GM18870 (cell line): Measurements from ENCODE around the gene ERCC3.
"Not testable (repeated sequence)": the region's sequence is repeated elsewhere in the genome, so short reads cannot be mapped to it uniquely, and the experiment has no call there.

Source experiments
- ATAC-seq: cut with Tn5 transposase; IDR thresholded peaks from one replicate; pipeline ENCODE4 v1.9.1; 2021; ENCODE audit warnings: moderate library complexity; ENCODE audit not compliant: unreplicated experiment

ERCC3 gene

DNA sequence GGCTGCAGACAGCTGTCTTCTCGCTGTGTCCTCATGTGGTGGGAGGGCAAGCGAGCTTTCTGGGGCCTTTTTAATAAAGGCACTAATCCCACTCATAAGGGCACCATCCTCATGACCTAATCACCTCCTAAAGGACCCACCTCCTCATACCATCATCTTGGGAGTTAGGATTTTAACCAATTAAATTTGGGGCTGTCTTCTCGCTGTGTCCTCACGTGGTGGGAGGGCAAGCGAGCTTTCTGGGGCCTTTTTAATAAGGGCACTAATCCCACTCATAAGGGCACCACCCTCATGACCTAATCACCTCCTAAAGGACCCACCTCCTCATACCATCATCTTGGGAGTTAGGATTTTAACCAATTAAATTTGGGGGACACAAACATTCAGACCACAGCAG is 66.7 kb downstream of the ERCC3 start:
- not testable (repeated sequence) for ATAC-seq

DNA sequence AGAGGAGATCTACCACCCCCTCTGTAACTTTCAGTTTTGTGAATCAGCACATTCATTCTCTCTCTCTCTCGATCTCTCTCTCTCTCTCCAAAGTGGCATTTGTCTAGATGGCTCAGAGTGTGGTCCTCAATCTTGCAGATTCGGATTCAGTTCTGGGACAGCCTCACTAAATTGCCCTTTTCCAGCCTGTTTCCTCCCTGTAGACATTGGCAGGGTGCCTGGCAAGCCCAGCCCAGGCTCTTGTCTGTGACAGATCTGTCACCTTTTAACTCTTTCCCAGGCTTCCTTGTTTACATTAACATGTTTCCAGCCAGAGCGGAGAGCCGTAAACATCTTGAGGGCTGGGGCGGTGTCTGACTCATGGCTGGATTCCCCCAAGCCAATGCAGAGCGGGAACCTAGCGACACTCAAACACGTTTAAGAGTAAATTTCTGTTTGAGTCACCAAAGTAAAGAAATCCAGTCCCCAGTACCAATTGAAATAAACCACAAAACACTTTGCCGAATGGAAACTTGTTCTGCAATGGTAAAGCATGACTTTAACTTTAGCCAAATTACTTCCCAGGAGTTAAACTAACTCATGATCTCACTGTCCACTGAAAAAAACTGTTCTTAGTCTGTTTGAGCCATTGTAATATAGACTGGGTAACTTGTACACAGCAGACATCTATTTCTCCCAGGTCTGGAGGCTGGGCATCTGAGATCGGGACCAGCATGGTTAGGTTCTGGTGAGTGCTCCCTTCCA is 67.3 kb downstream of the ERCC3 start:
- peak; percentile 93 for ATAC-seq

DNA sequence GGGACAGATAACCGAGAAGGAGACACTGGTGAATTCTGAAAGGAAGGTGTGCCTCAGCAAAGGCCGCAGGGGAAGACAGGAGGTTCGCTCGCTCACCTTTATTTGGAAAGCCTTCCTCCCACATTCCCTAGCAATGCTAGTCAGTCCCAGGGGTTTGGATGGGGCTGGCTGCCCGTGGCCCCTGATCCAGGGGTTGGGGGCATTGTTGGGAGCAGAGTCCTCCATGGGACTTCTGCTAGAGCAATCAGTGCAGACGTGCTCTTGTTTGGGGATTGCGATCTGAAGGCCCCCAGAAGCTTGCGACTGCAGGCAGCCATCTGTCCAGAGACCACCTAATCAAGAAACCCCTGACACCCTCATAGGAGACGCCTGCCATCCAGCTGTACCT is 67.8 kb downstream of the ERCC3 start:
- no peak for ATAC-seq

DNA sequence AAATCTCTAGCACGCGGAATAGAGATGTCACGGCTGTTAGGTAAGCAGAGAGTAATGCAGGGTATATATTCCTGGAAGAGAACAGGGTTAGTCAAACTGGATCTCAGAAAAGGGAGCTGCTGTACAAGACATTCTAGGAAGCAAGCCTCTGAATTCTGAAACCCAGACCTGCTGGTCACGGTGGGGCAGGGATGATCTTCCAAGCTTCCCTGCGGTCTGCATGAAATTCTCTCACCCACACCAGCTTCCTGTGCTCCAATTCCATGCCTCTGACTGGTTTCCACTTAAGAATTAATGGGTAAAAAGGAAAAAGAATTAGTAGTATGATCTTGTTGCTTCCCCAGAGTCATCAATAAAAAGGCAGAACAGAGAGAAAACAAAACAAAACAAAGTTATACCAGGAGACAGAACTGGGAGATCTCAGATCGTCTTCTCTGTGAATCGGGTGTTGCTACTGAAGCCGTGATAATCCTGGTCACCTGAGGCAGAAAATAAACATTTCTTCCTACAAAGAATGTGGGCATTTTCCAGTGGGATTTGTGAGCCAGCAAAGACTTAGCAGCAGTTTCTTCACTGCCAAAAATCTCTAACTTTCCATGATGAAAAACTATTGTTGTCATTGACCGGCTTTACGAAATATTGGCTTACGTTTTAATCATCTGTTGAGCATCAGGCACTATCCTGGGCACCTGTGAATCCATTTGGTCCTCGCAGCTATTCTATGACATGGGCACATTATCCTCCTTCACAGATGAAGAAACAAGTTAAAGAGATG is 68.6 kb downstream of the ERCC3 start:
- ATAC-seq, result no peak

DNA sequence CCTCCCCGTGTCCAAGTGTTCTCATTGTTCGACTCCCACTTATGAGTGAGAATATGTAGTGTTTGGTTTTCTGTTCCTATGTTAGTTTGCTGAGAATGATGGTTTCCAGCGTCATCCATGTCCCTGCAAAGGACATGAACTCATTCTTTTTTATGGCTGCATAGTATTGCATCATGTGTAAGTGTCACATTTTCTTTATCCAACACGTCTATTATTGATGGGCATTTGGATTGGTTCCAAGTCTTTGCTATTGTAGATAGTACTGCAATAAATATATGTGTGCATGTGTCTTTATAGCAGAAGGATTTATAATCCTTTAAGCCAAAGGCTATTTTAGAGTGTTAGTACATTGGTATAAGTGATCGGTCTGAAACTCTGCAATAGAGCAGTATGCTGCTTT is 69.8 kb downstream of the ERCC3 start:
- not testable (repeated sequence) for ATAC-seq

DNA sequence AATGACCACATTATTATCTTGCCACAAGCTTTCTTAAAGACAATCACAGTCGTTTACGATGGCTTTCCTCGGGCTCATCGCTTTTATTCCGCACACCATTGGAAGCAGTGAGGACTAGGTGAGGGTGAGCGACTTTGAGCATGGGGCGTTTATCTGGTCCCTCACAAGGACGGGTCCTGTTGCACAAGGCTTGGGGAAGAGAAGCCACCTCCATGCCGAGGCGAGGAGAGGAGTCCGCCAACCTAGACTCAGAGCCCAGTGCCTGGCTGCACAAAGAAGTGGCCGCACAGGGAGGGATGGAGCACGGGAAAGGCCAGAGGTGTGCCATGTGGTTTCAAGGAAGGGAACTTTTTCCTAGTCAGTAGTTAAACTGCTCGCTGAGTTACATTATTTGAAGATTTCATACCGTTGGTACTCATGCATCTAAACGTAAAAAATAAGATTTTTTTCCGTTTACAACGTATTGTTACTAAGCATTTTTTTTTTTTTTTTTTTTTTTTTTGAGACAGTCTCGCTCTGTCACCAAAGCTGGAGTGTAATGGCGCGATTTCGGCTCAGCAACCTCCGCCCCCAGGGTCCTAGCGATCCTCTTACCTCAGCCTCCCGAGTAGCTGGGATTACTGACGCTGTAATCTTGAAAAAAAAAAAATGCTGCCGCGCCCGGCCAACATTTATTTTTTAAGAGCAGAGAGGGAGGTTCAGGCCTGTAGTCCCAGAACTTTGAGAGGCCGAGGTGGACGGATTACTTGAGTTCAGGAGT is 73.0 kb downstream of the ERCC3 start:
- no peak for ATAC-seq

DNA sequence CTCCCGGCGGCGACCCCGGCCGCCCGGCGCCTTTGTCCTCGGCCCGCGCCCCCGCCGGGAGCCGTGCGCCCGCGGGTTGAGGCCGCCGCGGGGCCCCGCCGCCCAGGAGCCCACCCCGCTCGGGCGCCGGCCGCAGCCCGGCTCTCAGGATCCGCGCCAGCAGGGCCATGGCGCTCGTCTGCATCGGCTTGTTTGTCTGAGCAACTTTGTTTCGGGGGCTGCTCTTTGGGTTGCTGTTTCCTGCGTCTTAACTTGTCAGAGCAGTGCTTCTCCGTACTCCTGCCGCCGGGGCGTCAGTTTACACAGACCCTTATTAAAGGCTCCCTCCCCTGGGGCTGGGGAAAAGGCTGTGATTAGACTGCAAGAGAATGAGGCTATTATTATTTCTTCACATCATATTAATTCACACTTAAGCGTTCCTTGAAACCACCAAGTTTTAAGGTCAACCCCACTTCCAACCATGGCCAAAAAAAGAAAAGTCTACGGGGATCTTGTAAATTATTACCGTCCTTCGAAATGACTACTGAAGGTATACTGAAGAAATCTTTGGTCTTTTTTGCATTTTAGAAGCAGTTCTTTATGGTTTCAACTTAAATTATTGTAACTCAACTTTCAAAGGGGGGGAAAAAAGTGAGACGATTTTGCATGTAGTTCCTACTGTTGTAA is 73.7 kb downstream of the ERCC3 start, which contains the start of gene CYP27C1:
TSS of gene CYP27C1 (minus strand) at position 198 of the 666 bp plus-strand sequence. CDS start at position 169, 29 bp downstream.
- ATAC-seq, result no peak

DNA sequence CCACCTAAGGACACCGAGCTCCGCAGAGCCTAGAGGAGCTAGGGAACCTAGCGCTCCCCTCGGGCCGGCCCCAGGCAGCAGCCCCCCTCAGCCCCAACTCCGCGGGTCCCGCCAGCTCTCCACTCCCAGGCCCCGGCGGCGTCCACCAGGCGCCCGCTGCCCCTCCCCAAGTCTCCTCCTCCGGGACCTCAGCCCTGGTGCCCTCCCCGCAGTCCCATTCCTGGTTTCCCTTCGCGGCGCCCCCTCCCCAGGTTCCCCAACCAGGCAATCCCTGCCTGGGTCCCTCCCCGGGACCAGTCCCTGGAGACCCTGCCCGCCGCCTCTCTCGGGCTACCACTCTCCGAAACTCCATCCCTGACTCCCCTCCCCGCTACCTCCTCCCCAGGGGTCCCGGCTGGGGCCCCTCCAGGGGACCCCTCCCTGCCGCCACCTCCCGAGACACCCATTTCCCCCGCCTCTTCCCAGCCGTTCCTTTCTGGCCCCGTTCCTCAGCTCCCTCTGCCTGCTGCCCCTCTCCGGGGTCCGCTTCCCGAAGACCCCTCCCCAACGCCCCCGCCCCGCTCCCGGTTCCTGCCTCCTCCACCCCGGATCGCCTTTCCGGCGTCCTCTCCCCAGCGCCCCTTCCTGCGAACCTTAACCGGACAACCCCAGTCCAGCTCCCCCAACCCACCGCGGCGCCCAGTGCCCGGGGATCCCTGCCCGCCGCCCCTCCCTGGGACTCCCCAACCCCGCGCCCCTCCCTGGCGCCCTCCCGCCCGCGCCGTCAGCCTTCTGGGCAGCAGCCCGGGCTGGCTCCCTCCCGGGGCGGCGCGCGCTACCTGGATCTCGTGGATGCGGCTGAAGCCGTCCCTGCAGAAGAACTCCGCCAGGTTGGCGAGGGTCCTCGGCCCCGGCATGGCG is 74.5 kb downstream of the ERCC3 start:
- ATAC-seq, result no peak

DNA sequence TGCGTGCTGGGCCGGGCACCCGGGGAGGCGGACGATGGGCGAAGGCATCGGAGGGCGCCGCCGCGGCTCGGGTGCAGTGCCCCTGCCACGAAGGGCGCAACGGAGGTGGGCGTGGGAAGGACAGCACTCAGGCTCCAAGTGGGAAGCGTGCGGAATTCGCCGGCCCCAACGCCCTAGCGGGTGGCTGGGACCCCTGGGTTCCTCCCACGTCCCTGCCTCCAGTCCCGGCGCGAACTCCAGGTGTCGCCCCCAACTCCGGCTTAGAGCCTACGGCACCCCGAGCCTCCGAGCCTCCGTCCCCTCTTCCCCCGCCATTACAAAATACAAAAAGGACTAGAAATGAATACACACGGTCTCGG is 75.2 kb downstream of the ERCC3 start:
- ATAC-seq, result no peak

DNA sequence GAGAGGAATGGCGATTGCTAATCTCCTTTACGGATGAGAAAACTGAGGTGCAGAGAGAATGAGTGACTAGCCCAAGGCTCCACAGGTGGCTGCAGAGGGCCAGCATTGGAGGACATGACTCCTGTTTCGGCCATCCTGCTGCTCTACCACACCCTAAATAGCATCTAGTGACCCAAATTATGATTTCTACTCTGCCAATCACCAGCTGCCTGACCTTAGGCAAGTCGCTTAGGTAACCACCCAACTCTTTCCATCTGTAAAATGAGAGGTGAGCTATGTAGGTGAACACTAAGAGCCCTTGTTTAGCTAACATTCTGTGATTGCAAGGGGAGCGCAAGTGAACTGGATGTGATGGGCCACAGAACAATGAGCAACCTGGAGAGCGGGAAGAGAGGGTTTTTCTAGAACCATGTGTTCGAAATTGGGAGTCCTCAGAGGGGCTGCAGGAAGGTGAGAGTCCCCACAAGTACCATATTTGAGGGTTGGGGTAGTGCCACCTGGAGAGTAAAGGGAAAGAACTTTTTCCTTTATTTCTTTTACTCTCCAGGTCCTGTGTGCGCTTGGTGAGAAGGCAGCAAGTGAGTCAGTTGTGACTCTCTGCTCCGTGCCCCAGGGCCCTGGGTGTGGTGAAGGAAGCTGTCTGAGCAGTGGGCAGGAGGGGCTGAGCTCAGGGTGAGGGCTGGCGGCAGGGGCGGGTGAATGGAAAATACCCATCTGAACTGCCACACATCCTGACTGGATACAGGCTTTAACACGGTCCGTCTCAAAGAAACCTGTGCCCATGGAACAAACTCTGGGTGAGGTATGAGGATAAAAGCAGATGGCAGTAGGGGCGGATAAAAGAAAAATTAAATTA is 76.2 kb downstream of the ERCC3 start:
- ATAC-seq, result no peak

DNA sequence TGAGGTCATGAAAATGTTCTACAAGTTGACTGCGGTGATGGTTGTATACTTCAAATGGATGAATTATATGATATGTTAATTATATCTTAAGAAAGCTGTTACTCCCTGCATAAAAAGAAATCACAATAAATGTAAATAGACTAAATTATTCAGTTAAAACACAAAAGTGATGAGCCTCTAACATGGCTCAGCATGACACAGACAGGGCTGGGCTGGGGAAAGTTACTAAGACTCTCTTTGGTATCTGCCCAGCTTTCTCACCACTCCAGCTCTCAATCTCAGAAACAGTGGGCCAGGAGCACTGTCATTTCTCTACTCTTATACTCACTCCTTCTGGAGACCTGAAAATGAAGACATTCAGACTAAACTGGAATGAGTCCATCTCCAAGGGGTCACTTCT is 77.4 kb downstream of the ERCC3 start:
- ATAC-seq, result no peak

DNA sequence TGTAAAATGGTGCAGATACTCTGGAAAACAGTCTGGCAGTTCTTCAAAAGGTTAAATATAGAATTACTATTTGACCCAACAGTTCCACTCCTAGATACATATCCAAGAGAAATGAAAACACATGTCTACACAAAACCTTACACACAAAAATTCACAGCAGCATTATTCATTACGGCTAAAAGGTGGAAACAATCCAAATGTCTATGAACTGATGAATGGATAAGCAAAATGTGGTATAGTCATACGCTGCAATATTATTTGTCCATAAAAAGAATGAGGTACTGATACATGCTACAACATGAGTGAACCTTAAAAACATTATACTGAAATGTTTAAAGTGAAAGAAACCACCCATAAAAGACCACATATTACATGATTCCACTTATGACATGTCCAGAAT is 77.8 kb downstream of the ERCC3 start:
- ATAC-seq, result no peak

DNA sequence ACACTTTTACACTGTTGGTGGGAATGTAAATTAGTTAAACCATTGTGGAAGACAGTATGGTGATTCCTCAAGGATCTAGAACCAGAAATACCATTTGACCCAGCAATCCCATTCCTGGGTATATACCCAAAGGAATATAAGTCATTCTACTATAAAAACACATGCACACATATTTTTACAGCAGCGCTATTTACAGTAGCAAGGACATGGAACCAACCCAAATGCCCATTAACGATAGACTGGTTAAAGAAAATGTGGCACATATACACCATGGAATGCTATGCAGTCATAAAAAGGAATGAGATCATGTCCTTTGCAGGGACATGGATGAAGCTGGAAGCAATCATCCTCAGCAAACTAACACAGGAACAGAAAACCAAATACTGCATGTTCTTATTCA is 79.7 kb downstream of the ERCC3 start:
- ATAC-seq, result not testable (repeated sequence)

DNA sequence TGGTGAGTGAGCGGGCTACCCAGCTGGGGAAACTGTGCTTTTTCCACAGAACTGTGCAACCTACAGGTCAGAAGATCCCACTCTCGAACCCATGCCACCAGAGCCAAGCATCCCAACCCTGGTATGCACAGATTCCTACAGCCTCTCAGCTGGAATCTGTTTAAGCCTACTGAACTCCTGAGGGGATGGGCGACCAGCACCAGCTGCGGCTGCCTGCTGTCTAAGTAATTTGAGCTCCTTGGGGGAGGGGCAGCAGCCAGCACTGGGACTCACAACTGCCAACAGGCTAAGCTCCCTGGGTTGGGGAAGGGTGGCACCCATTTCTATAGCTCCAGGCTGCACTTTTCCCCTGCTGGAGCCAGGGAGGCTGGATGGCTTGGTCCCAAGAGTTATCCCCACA is 85.6 kb downstream of the ERCC3 start:
- no peak for ATAC-seq
